Suprapubic skin (tissue), 2 donors: ENCODE data around the gene TOGARAM1.

Source experiments
- EP300 ChIP-seq: sonication (generic); formaldehyde crosslinking; IDR thresholded peaks from one replicate; pipeline ENCODE4 v1.6.1; 2017; ENCODE audit warnings: antibody characterized with exemption
- POLR2A ChIP-seq, 2 donors: fragments of 450-650 bp; IDR thresholded peaks; one replicate each; pipeline ENCODE4 v1.6.1; 2017; ENCODE audit warnings: antibody characterized with exemption in 2 of 2, mild to moderate bottlenecking in 2 of 2, moderate library complexity in 2 of 2

- no peak for TF ChIP-seq POLR2A (IDR thresholded peaks at IDR 0.05)
- TF ChIP-seq EP300: no peak
Measured at GRCh38 chr14:44981198-44981597, 19.2 kb downstream of the TOGARAM1 start.
